Liver (tissue), 3 donors: ENCODE measurements around the gene AHI1.

ENCODE experiments used
- CTCF ChIP-seq: fragments of 150-350 bp; IDR thresholded peaks from 2 replicates; pipeline ENCODE4 v1.5.1; 2017; ENCODE audit warnings: improper control_type of control experiment, low read depth, low read length; ENCODE audit not compliant: missing input control
- EGR1 ChIP-seq, 2 donors: IDR thresholded peaks; 2 replicates each; pipeline ENCODE4 v1.6.1; 2016 to 2018; ENCODE audit warnings: antibody characterized with exemption in 2 of 2, low read depth in 2 of 2
- GABPA ChIP-seq, 2 donors: IDR thresholded peaks in 1 of 2; conservative IDR thresholded peaks in 1 of 2; 2 replicates each; pipeline ENCODE4 v1.6.1; 2016; ENCODE audit warnings: antibody characterized with exemption in 2 of 2, mild to moderate bottlenecking in 1 of 2, moderate library complexity in 1 of 2
- JUND ChIP-seq, 2 donors: IDR thresholded peaks; 2 replicates each; pipeline ENCODE4 v1.6.1; 2016; ENCODE audit warnings: antibody characterized with exemption in 2 of 2
- MAX ChIP-seq: IDR thresholded peaks from 2 replicates; pipeline ENCODE4 v1.6.1; 2016; ENCODE audit warnings: antibody characterized with exemption
- RAD21 ChIP-seq, 2 donors: IDR thresholded peaks; 2 replicates each; pipeline ENCODE4 v1.6.1; 2016; ENCODE audit warnings: antibody characterized with exemption in 2 of 2, mild to moderate bottlenecking in 2 of 2
- REST ChIP-seq: IDR thresholded peaks from 2 replicates; pipeline ENCODE4 v1.6.1; 2016; ENCODE audit warnings: antibody characterized with exemption, mild to moderate bottlenecking
- RXRA ChIP-seq, 2 donors: IDR thresholded peaks; 2 replicates each; pipeline ENCODE4 v1.6.1; 2017 to 2018; ENCODE audit warnings: antibody characterized with exemption in 2 of 2, mild to moderate bottlenecking in 1 of 2
- SP1 ChIP-seq: IDR thresholded peaks from 2 replicates; pipeline ENCODE4 v1.6.1; 2018; ENCODE audit warnings: antibody characterized with exemption, mild to moderate bottlenecking
- TAF1 ChIP-seq: conservative IDR thresholded peaks from 2 replicates; pipeline ENCODE4 v1.6.1; 2016; ENCODE audit warnings: antibody characterized with exemption, mild to moderate bottlenecking
- ZBTB33 ChIP-seq: IDR thresholded peaks from 2 replicates; pipeline ENCODE4 v1.6.1; 2016; ENCODE audit warnings: antibody characterized with exemption
- donor health status: healthy.
- donor health status: healthy.

DNA sequence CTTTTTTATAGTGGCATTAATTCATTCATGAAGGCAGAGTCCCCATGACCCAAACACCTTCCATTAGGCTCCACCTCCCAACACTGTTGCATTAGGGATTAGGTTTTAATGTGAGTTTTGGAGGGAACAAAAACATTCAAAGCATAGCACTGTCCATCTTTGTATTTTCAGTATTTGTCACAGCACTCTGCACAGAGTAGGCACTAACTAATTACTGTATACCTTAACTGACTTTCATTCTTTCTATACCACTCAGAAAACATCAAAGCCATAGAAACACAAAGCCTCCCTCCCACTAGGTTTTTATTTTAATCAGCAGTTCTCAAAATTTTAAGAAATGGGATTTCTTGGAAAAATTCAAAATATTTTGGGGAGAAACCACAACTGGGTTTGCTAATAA is 21.8 kb upstream of the AHI1 start:
- no peak for TF ChIP-seq CTCF
- no peak for TF ChIP-seq RXRA (IDR thresholded peaks at IDR 0.05)
- TF ChIP-seq EGR1 (IDR thresholded peaks at IDR 0.05; ENCODE audit: low read depth in 2 of 2), result no peak
- TF ChIP-seq MAX, result no peak
- TF ChIP-seq TAF1, result no peak
- no peak for TF ChIP-seq ZBTB33
- TF ChIP-seq SP1, result no peak
- TF ChIP-seq JUND (IDR thresholded peaks at IDR 0.05), result no peak
- no peak for TF ChIP-seq RAD21 (IDR thresholded peaks at IDR 0.05)
- no peak for TF ChIP-seq REST
- no peak for TF ChIP-seq GABPA (IDR thresholded peaks at IDR 0.05 in 1 of 2, conservative IDR thresholded peaks at IDR 0.05 in 1 of 2)
